ENCODE data around the gene DCLK1.
"Not testable (repeated sequence)": the region's sequence is repeated elsewhere in the genome, so short reads cannot be mapped to it uniquely, and the experiment has no call there.

Gene DCLK1

DNA sequence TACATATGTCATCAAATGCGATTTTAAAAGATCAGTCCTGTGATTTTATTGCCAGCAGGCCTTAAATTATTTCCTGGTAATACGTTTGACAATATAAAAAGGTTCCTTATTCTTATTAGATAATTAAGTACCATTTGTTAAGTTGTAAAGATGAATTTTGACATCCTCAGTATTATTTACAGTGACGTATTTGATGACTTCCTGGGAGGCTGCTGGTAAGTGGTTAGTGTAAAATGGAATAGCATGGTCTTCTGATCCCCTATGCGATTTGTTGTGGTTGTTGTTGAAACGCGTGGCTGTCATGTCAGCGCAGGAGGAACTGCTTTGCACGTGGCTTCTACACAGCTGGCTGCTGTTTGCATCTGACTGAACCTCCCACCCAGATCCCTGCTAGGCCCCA is 99.7 kb downstream of the DCLK1 start:
- no peak for DNase-seq

DNA sequence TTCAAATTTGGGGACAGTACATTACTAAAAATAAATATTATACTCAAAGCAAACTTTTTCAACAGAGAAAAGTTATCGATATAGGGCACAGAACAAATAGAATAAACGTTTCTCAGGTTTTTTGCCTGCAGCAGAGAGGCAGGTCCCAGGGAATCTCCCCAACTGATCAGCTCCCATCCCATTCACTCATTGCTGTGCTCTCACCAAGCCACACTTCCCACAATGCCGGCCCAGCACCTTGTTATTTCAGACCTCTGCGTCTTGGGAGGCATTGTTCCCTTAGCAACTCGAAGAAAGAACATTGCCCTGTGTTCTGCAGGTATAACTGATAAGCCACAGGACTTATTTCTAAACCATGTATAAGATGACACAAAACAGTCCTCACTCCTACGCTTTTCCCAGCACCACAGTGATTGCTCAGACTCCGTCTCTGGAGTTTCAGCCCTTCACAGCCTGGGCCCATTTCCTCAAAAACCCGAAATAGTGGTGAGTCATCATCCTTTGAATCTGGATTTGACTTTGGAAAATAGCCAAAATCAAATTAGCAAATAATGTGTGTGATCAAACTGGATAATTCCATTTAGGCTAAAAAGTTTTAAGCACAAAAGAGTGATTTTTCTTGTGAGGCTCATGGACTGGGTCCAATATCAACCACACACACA is 100.4 kb downstream of the DCLK1 start:
- no peak for DNase-seq

DNA sequence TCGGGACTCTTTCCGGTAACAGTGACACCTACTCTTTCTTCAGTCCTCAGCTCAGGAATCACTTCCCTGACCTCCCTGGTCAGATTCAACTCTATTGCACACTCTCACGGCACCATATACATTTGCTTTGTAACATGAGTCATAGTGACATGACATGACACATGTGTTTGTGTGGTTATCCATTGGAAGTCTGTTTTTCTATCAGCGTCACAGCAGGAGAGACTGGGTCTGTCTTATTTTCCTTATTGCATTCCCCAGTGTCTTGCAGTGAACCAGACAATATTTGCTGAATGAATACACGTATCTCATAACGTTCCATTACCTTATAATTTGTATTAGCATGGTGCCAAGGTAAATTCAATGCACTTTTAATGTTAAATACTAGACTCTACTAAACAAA is 102.0 kb downstream of the DCLK1 start:
- DNase-seq = no peak

DNA sequence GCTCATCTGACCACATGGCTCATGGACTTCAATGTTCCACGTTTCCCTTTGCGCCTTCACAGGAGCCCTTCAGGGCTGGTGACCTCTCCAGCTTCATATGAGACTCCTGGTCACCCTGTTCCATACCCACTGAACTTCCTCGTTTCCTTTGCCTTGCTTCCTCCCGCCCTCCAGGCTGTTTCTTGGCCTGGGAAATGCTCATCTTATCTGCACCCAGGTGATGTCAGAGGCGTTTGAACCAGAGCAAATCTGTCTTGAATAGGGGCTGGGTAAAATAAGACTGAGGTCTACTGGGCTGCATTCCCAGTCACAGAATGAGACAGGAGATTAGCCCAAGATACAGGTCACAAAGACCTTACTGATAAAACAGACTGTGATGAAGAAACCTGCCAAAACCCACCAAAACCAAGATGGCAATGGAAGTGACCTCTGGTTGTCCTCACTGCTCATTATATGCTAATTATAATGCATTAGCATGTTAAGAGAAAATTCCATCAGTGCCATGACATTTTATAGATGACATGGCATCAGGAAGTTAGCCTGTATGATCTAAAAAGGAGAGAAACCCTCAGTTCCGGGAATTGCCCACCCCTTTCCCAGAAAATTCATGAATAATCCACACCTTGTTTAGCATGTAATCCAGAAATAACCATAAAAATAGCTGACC is 102.7 kb downstream of the DCLK1 start:
- no peak for DNase-seq

GRCh38 chr13:36026531-36026930 is 104.7 kb downstream of the DCLK1 start:
- no peak for DNase-seq

- DNase-seq = no peak
Observed at GRCh38 chr13:36014763-36015162, 116.4 kb downstream of the DCLK1 start.

DNA sequence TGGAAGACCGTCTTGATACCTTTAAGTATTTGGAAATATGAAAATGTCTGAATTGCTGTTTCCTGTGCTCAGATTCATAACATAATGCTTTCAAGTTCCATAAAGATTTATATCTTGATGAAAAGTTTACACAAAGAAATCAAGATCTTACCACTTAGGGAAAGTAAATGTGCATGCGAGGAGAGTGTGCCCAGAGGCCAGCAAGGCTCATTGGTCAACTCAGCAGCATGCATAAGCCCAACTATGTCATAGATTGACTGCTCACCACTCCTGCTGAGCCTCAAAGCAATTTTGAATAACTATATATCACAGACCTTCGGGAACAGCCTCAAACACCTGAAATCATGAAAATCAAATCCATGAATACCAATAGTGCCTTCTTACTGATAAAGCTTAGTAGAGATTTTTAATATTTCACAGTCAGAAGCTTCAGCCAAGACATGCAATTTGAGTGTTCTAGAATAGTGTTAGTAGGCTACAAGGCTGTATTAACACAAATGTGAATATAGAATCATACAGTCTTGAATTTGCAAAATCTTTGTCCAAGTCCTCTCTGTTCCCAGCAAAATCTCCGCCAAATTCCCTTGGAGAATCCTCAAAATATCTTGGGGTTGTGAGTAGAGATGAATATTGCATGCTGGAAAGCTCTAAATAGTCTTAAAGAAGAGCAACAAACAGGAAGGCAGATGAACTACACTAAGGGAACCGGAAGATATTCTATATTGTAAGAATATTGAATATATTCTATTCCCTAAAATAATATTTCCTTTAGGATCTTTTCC is 124.1 kb downstream of the DCLK1 start:
- no peak for DNase-seq

- no peak for DNase-seq
Observed at GRCh38 chr13:36006347-36006746, 124.8 kb downstream of the DCLK1 start.

DNA sequence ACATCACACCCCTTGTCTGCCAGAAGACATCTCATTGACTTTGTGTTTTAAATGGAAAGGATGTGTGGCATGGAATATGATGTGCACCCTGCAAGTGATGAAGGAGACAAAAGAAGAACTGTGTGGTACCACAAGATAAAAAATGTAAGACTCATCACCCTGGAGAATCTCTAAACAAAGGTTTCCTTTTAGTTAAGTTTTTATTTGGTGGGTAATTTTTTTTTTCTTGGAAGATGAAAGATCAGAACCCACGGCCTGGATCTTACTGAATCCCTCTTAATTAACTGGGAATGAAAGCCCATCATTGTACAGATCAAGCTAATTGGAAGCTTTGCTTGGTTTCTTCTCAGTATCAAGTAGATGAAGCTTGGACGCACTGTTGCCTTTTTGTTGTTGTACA is 129.6 kb downstream of the DCLK1 start:
- no peak for DNase-seq

DNA sequence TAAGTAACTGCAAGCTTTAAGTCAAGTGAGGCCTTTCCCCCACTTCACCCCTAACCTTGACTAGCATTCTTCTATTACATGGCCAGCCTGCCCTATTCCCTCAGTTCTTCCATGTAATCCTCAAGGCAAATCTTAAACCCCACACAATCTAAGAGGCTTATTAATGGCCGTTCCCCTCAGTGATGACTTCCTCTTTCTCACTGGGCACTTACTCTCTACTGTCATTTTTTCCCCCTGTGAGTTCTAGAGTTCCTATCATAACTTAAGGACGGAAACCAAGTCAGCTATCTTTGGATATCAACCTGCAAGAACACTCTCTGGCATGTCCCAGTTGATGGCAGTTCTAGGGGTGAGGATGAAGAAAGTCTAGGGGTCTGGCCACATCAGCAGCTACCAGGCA is 131.2 kb downstream of the DCLK1 start:
- DNase-seq = no peak

GRCh38 chr13:35996360-35996759 is 134.8 kb downstream of the DCLK1 start:
- no peak for DNase-seq

- no peak for DNase-seq
Observed at GRCh38 chr13:35995136-35995535, 136.0 kb downstream of the DCLK1 start.

DNA sequence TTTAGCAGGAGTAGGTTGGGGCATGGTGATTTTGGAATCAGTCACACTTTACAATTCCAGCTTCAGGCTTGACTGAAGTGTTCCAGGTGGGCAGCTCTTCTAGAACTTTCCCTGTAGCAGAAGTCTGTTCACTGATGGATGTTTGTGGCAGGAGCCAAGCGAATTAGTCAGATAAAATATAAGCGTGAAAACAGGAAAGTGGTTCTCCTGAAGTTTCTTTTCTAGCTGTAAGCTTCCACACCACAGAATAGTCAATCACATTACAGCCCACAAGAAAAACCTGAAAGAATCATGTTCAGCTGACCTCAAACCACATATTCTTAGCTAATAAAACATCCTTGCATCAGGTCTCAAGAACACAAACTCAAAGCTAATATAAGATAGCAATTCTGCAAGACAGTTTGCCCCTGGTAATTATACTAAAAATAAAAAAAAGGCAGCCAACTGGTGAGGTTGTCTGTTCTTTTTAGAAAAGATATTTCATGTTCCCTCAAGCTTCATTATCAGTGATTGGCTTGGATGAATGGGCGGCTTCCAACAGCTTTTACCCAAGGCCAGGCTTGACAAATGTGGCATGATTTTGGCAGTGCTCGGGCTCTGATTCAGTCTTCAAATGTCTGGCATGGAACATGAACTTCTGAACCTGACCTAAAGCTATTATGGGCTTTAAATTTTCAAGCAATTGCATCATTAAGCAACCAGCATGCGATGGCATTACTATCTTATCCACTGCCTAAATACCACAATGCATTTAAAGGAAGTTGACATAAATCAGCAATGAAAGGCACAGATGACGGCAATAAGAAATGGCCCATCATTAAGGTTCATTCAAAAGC is 136.8 kb downstream of the DCLK1 start:
- no peak for DNase-seq

DNA sequence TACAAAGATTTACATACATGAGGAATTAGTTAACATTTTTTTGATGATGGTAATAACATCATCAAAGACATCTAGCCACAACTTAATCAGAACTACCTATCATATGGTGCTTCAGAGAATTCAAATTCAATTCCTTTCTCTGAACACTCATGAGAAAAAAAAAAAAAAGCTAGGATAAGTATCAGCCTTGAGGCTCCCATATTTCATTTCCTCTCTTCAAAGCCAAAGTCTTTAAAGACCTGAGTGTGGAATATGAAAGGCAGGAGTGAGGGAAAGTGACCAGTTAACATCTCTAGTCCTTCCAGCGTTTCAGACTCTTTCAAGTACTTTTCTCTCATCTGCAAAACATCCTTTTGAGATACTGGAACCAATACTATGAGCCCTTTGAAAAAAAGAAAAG is 137.5 kb downstream of the DCLK1 start:
- no peak for DNase-seq

DNA sequence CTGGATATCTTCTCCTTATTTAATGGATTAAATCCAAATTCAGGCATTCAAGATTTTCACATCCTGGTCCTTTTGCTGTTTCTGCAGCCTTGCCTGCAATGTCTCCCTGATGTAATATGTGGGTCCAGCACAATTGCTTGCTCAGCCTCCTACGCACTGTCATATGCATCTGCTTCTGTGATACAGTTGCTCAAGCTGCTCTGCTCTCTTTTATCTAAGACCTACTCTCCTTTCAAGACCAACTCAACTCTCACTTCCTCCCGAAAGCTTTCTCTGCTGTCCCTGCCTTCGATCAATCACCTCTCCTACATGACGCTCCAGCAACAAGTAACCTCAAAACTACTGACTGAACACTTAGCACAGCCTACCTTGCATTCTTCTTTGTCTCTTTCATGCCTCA is 138.2 kb downstream of the DCLK1 start:
- no peak for DNase-seq

DNA sequence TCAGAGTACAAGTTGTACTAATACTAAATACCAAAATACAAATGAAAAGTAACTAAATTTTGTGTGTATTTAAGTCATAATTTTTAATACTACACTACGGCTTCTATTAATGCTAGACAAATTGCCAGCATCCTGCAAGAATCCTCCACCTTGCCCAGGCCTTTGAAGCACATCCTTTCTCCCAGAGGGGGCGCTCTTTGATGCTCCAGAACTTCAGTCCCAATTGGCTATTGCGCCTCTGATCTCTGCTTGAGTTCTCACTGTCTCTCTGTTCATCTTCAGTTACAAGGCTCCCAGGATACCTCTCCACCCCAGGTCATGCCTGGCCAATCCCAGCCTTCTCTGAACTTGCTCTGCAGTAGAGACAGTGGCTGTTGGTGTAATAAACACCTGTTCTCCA is 141.0 kb downstream of the DCLK1 start:
- DNase-seq = no peak

DNA sequence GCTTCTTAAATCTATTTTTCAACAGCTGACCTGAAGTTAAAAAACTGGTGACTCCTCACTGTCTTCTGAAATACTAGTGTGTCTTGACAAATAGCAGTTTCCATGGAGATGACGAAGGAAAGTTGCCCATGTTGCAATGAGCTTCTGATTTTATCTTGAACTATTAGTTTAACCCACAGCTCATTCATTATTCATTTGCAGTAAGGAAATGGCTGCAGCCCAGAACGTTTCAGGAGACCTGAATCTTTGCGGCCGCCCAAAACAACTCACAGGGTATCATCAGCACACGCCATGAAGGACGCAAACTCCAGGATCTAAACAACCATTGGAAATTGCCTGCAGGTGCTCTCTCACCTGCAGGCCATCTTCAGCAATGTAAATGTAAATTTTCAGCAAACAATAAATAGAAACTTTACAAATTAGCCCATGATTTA is 142.5 kb downstream of the DCLK1 start:
- no peak for DNase-seq

DNA sequence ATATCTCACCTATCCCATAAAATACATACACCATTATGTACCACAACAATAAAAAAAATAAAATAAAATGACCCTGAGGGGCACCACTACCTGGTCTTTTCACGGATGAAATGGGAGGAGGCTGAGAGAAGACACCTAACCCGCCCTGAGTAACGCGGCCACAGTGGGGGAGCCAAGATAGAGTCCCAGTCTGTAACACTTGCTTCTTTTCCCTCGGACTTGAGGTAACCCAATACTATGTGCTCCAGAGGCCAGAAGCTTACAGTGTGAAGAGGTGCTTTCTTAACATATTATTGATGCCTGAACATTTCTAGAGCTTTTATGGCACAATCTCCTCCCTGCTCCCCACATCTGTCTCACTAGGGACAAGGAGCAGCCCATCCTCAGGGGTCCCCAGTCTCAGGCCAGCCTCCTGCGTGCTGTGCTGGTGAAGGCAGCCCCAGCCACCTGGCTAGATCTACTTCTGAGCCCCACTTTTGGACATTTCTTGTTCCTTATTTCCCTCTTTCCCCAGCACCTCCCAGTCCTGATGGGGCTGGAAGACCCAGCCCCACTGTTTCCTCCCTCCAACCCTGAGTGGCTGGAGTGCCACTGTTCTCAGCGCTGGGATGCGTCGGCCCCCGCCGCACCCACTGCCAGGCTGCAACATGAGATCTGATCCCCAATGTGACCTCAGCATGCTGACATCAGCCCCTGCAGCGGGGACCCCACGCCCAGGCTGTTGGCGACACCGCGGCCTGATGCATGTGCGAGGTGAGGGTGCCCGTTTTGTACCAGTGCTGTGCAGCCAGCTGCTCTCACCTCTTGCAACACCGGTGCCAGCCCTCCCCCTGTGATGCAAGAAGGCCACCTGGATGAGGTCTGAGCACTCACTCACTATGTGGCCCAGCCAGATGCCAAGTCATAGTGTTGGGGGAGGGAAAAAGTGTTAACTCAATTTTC is 143.3 kb downstream of the DCLK1 start:
- no peak for DNase-seq

GRCh38 chr13:35984776-35985453 is 146.3 kb downstream of the DCLK1 start:
- DNase-seq = no peak

DNA sequence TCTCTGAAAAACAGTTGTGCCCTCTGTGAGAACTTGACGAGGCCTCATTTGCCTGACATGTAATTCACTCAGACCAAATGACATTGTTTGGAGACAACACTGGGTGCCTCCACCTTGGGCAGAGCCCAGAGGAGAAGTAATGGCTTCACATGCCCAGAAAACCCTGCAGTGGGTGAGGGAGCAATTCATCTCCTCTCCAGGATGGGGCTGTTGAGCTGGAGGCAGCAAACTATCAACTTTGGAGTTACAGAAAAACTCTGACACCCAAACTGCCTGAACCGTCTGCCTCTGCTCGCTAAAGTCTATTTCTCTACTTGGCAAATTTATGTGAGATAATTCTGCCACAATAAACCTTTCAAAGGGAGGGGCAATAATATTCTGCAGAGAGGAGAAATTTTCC is 146.9 kb downstream of the DCLK1 start:
- DNase-seq = no peak

DNA sequence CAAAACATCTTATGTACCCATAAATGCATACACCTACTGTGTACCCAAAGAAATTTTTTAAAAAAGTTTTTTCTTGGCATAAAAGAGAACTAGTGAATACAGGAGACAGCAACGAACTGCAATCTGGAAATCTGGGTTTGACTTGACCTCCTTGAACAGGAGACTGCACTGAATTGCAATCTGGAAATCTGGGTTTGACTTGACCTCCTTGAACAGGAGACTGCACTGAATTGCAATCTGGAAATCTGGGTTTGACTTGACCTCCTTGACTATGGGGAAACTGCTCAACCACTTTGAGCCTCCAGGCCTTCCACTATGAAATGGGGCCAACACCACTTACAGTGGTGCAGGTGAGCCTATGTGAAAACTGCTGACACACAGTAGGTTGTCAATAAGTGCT is 147.5 kb downstream of the DCLK1 start:
- DNase-seq = not testable (repeated sequence)

Data from CD4-positive, alpha-beta T cell treated with Interleukin-15 for 1 hour (primary cell).